GM12878 (cell line): ENCODE results near the gene RNF40. TPM values are rescaled to one million over a fixed set of nuclear protein-coding genes. Genes with fewer than 3 reads are reported as not detected.

Experiments used
- ATAC-seq: fragments of 200-7000 bp; cut with Tn5 transposase; 3 replicates; pipeline ENCODE4 v1.9.1; 2020; ENCODE audit warnings: mild to moderate bottlenecking, moderate library complexity
- BruUV-seq: library from RNA; stranded (reverse); fragments of 400-500 nt; replicated peaks from 2 replicates; lab custom pipeline; 2021; lab: Mats Ljungman, UMichigan
- CTCF ChIA-PET: fragments of 300-600 bp; sonication (Branson Sonifier 250); formaldehyde crosslinking; extraction: SDS; loops from one replicate; lab custom pipeline; 2021; ENCODE audit warnings: inconsistent platforms; lab: Yijun Ruan, JAX
- POLR2A ChIA-PET: fragments of 350-600 bp; formaldehyde crosslinking; extraction: SDS; loops from one replicate; lab custom pipeline; 2021; ENCODE audit warnings: inconsistent platforms; lab: Charles Lee
- RAD21 ChIA-PET: fragments of 300-600 bp; sonication (Branson Sonifier 250); formaldehyde crosslinking; loops from one replicate; lab custom pipeline; 2023; ENCODE audit warnings: antibody characterized with exemption; ENCODE audit not compliant: unreplicated experiment; lab: Charles Lee
- SMC1A ChIA-PET: fragments of 300-600 bp; sonication (Branson Sonifier 250); formaldehyde crosslinking; loops from one replicate; lab custom pipeline; 2023; ENCODE audit not compliant: unreplicated experiment, uncharacterized antibody; lab: Charles Lee
- DNase-seq: peaks from one replicate; pipeline ENCODE4 v3.0.0-alpha.2; 2011; ENCODE audit warnings: low read depth, low spot score
- FAIRE-seq: peaks from 3 replicates; lab custom pipeline; 2011; peaks lifted over from hg19 to GRCh38; lab: Jason Lieb, UNC
- H2AFZ ChIP-seq: 2 replicates; pipeline ENCODE4 v1.6.0; 2011; ENCODE audit warnings: low read depth, low read length, control low read depth; ENCODE audit not compliant: control insufficient read depth
- H3K27ac ChIP-seq: 2 replicates; pipeline ENCODE4 v1.5.1; 2011; ENCODE audit warnings: control low read depth; ENCODE audit not compliant: control insufficient read depth, insufficient read depth
- H3K27me3 ChIP-seq, 2 experiments: replicated peaks in 1 of 2; 2 replicates each; pipeline versions ENCODE4 v1.6.0 to v1.6.1; 2011; ENCODE audit warnings: low read length in 1 of 2; ENCODE audit not compliant: control insufficient read depth in 2 of 2, insufficient read depth in 2 of 2
- H3K36me3 ChIP-seq, 2 experiments: 2 replicates each; pipeline ENCODE4 v1.5.1; 2011; ENCODE audit warnings: low read length in 1 of 2; ENCODE audit not compliant: control insufficient read depth in 2 of 2, insufficient read depth in 2 of 2
- H3K4me1 ChIP-seq: 2 replicates; pipeline ENCODE4 v1.6.1; 2011; ENCODE audit warnings: mild to moderate bottlenecking, low read length, moderate library complexity, mixed read lengths; ENCODE audit not compliant: control insufficient read depth, insufficient read depth
- H3K4me2 ChIP-seq: 2 replicates; pipeline ENCODE4 v1.6.0; 2011; ENCODE audit warnings: control low read depth; ENCODE audit not compliant: control insufficient read depth, insufficient read depth
- H3K4me3 ChIP-seq: fragments of 200-600 bp; sonication (generic); 2 replicates; pipeline ENCODE4 v1.5.1; 2016
- H3K79me2 ChIP-seq: 2 replicates; pipeline ENCODE4 v1.6.0; 2011; ENCODE audit warnings: low read length; ENCODE audit not compliant: control insufficient read depth, insufficient read depth
- H3K9ac ChIP-seq: 2 replicates; pipeline ENCODE4 v1.8.0; 2011; ENCODE audit warnings: low read length, control low read depth, mixed read lengths; ENCODE audit not compliant: control insufficient read depth, insufficient read depth
- H3K9me3 ChIP-seq: replicated peaks from 3 replicates; pipeline ENCODE4 v1.5.1; 2011; ENCODE audit warnings: mild to moderate bottlenecking, low read length; ENCODE audit not compliant: control insufficient read depth, insufficient read depth
- H4K20me1 ChIP-seq: 2 replicates; pipeline ENCODE4 v1.6.0; 2011; ENCODE audit not compliant: control insufficient read depth, insufficient read depth
- ATF7 ChIP-seq: fragments of 450-650 bp; IDR thresholded peaks from 2 replicates; pipeline ENCODE4 v1.6.1; 2016; ENCODE audit warnings: low read depth, mild to moderate bottlenecking
- IRF4 ChIP-seq: IDR thresholded peaks from 2 replicates; pipeline ENCODE4 v1.6.1; 2011; ENCODE audit warnings: low read depth, low read length
- JUNB ChIP-seq: IDR thresholded peaks from 2 replicates; pipeline ENCODE4 v1.6.1; 2016; ENCODE audit warnings: antibody characterized with exemption, mild to moderate bottlenecking
- MXI1 ChIP-seq: fragments of 150-350 bp; IDR thresholded peaks from 2 replicates; pipeline ENCODE4 v1.6.1; 2011; ENCODE audit warnings: low read depth, mild to moderate bottlenecking, inconsistent platforms, low read length, improper control_type of control experiment
- POLR2A ChIP-seq: IDR thresholded peaks from 2 replicates; pipeline ENCODE4 v1.6.1; 2011; ENCODE audit warnings: low read depth, mild to moderate bottlenecking, low read length
- RAD21 ChIP-seq: IDR thresholded peaks from 2 replicates; pipeline ENCODE4 v1.6.1; 2011; ENCODE audit warnings: mild to moderate bottlenecking, low read depth, low read length, moderate library complexity; ENCODE audit not compliant: insufficient read depth
- RB1 ChIP-seq: fragments of 450-650 bp; formaldehyde crosslinking; IDR thresholded peaks from 2 replicates; pipeline ENCODE4 v1.6.1; 2017; ENCODE audit warnings: mild to moderate bottlenecking, borderline replicate concordance
- ZNF274 ChIP-seq: IDR thresholded peaks from one replicate; pipeline ENCODE4 v1.8.0; 2011; ENCODE audit not compliant: insufficient read length, insufficient read depth
- WGBS: methylation state at CpG from one replicate; pipeline ENCODE4 v1.1.6; 2016; ENCODE audit warnings: low lambda C conversion rate; ENCODE audit not compliant: insufficient replicate concordance, insufficient coverage; ENCODE audit errors: missing lambda C conversion rate; 5-methylcytosine and 5-hydroxymethylcytosine counted together
- in situ Hi-C: fragments of 300-500 bp; cut with MboI; formaldehyde crosslinking; loops from 9 replicates; pipeline ENCODE4 v1.14.3; 2018; ENCODE audit warnings: mixed read lengths
- intact Hi-C: fragments of 100-400 bp; cut with micrococcal nuclease; formaldehyde crosslinking; loops from one replicate; pipeline ENCODE4 v1.14.2; 2022; ENCODE audit not compliant: unreplicated experiment
- polyA plus RNA-seq, 11 experiments: library from polyadenylated mRNA; depleted of rRNA in 4 of 11; unstranded in 6 of 11; stranded (reverse) in 5 of 11; fragments of >200 nt; fragmentation: Nextera tagmentation in 4 of 11; fragmentation: Illumina TruSeq in 1 of 11; extraction: Ambion mirVana in 4 of 11; extraction: Trizol in 1 of 11; gene quantifications; 1 replicate in 1 of 11; 2 replicates in 10 of 11; pipeline versions ENCODE4 v1.2.1 to v1.2.3, GENCODE V29; 2011 to 2016; ENCODE audit warnings: inconsistent platforms in 2 of 11, missing spikeins in 2 of 11, low read depth in 1 of 11
- total RNA-seq, 4 experiments: library from RNA; depleted of rRNA in 3 of 4; stranded (reverse); fragments of >200 nt in 3 of 4; fragmentation: Illumina TruSeq in 1 of 4; extraction: Trizol in 1 of 4; gene quantifications; 2 replicates each; pipeline versions ENCODE4 v1.2.1 to v1.2.3, GENCODE V29; 2013 to 2021
- TF ChIP-seq, protein P1 (sequence below): IDR thresholded peaks from 2 replicates; pipeline ENCODE4 v1.6.1; 2011; ENCODE audit warnings: borderline replicate concordance, low read depth, mild to moderate bottlenecking, moderate library complexity, low read length; ENCODE audit not compliant: insufficient read depth, poor library complexity, severe bottlenecking
- TF ChIP-seq, protein P2 (sequence below): fragments of 450-650 bp; formaldehyde crosslinking; IDR thresholded peaks from 2 replicates; pipeline ENCODE4 v1.5.0; 2022; ENCODE audit warnings: mild to moderate bottlenecking, missing genetic modification characterization
- TF ChIP-seq, protein P3 (sequence below), 3 experiments: IDR thresholded peaks in 2 of 3; conservative IDR thresholded peaks in 1 of 3; 2 replicates each; pipeline ENCODE4 v1.5.1; 2011; ENCODE audit warnings: low read depth in 3 of 3, low read length in 3 of 3, mild to moderate bottlenecking in 3 of 3, control low read depth in 2 of 3, moderate library complexity in 2 of 3, inconsistent platforms in 1 of 3, mixed read lengths in 1 of 3; ENCODE audit not compliant: control insufficient read depth in 2 of 3, insufficient read depth in 1 of 3; ENCODE audit errors: extremely low read depth in 1 of 3
- TF ChIP-seq, protein P4 (sequence below): fragments of 450-650 bp; IDR thresholded peaks from 2 replicates; pipeline ENCODE4 v1.6.1; 2017; ENCODE audit warnings: borderline replicate concordance

Gene RNF40
- total and polyA plus RNA-seq, 10 of the 15 experiments (the other 5 are each of a cell fraction or from before 2014, with no cell fraction given): 3.7 to 97.6 (median 58.4) TPM

DNA sequence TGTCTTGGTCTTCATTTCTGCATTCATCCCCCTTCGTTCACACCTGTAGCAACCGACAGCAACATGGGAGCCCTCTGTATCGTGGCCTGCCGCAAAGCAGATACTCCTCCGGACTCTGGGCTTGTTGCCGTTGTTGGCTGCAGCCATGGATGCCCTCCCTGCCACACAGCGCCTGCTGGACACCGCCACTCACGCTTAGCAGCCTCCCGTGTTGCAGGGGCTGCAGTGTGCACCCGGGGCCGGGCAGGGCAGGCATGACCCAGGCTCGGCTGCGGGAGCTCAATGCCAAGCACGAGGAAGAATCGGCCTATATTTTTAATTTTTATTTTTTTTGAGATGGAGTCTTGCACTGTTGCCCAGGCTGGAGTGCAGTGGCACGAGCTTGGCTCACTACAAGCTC is 59.8 kb downstream of the RNF40 start:
- TF ChIP-seq POLR2A (no peak), IRF4 (no peak), MXI1 (no peak), RAD21 (no peak), JUNB (no peak), ZNF274 (no peak), RB1 (no peak), ATF7 (no peak)
- TF ChIP-seq, protein P1, sequence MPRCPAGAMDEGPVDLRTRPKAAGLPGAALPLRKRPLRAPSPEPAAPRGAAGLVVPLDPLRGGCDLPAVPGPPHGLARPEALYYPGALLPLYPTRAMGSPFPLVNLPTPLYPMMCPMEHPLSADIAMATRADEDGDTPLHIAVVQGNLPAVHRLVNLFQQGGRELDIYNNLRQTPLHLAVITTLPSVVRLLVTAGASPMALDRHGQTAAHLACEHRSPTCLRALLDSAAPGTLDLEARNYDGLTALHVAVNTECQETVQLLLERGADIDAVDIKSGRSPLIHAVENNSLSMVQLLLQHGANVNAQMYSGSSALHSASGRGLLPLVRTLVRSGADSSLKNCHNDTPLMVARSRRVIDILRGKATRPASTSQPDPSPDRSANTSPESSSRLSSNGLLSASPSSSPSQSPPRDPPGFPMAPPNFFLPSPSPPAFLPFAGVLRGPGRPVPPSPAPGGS: no peak
- TF ChIP-seq, protein P2, sequence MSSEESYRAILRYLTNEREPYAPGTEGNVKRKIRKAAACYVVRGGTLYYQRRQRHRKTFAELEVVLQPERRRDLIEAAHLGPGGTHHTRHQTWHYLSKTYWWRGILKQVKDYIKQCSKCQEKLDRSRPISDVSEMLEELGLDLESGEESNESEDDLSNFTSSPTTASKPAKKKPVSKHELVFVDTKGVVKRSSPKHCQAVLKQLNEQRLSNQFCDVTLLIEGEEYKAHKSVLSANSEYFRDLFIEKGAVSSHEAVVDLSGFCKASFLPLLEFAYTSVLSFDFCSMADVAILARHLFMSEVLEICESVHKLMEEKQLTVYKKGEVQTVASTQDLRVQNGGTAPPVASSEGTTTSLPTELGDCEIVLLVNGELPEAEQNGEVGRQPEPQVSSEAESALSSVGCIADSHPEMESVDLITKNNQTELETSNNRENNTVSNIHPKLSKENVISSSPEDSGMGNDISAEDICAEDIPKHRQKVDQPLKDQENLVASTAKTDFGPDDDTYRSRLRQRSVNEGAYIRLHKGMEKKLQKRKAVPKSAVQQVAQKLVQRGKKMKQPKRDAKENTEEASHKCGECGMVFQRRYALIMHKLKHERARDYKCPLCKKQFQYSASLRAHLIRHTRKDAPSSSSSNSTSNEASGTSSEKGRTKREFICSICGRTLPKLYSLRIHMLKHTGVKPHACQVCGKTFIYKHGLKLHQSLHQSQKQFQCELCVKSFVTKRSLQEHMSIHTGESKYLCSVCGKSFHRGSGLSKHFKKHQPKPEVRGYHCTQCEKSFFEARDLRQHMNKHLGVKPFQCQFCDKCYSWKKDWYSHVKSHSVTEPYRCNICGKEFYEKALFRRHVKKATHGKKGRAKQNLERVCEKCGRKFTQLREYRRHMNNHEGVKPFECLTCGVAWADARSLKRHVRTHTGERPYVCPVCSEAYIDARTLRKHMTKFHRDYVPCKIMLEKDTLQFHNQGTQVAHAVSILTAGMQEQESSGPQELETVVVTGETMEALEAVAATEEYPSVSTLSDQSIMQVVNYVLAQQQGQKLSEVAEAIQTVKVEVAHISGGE (CRISPR knock-in tag): no peak
- TF ChIP-seq, protein P3, sequence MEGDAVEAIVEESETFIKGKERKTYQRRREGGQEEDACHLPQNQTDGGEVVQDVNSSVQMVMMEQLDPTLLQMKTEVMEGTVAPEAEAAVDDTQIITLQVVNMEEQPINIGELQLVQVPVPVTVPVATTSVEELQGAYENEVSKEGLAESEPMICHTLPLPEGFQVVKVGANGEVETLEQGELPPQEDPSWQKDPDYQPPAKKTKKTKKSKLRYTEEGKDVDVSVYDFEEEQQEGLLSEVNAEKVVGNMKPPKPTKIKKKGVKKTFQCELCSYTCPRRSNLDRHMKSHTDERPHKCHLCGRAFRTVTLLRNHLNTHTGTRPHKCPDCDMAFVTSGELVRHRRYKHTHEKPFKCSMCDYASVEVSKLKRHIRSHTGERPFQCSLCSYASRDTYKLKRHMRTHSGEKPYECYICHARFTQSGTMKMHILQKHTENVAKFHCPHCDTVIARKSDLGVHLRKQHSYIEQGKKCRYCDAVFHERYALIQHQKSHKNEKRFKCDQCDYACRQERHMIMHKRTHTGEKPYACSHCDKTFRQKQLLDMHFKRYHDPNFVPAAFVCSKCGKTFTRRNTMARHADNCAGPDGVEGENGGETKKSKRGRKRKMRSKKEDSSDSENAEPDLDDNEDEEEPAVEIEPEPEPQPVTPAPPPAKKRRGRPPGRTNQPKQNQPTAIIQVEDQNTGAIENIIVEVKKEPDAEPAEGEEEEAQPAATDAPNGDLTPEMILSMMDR (IDR thresholded peaks at IDR 0.05 in 2 of 3, conservative IDR thresholded peaks at IDR 0.05 in 1 of 3; ENCODE audit: control insufficient read depth in 2 of 3, extremely low read depth in 1 of 3, insufficient read depth in 1 of 3, low read depth in 3 of 3, low read length in 3 of 3): no peak
- TF ChIP-seq, protein P4, sequence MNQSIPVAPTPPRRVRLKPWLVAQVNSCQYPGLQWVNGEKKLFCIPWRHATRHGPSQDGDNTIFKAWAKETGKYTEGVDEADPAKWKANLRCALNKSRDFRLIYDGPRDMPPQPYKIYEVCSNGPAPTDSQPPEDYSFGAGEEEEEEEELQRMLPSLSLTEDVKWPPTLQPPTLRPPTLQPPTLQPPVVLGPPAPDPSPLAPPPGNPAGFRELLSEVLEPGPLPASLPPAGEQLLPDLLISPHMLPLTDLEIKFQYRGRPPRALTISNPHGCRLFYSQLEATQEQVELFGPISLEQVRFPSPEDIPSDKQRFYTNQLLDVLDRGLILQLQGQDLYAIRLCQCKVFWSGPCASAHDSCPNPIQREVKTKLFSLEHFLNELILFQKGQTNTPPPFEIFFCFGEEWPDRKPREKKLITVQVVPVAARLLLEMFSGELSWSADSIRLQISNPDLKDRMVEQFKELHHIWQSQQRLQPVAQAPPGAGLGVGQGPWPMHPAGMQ: no peak
- no peak for FAIRE-seq
- intact Hi-C loops (no loop called here), in situ Hi-C loops (no loop called here)
- H3K27ac ChIP-seq: no peak overlapping the region
- H3K9ac ChIP-seq: no peak overlapping the region
- H3K4me2 ChIP-seq: no peak overlapping the region
- WGBS: 67% methylated on average over 15 of the region's 17 CpGs
- H3K79me2 ChIP-seq: no peaks in the 10 kb centered on the region
- no peak for ATAC-seq
- H3K27me3 ChIP-seq: no peaks in the 10 kb centered on the region
- no peak for DNase-seq
- POLR2A ChIA-PET: no interaction called here
- no TSS peak for BruUV-seq
- no peaks in the 10 kb centered on the region for H3K4me1 ChIP-seq
- RAD21 ChIA-PET: no interaction called here
- no peaks in the 10 kb centered on the region for H3K9me3 ChIP-seq
- H2AFZ ChIP-seq: no peak overlapping the region
- H3K4me3 ChIP-seq: no peak overlapping the region
- no peaks in the 10 kb centered on the region for H4K20me1 ChIP-seq
- SMC1A ChIA-PET: no interaction called here
- CTCF ChIA-PET: interaction anchor here (3.3 kb wide), 1 partner anchor 8 kb away, joined by 12 read pairs; no protein-coding TSS in a partner anchor
- H3K36me3 ChIP-seq: no peaks in the 10 kb centered on the region
